UCSD-AML1 (cell line): ENCODE results near the gene UPF2.
"Not testable (repeated sequence)": the region's sequence is repeated elsewhere in the genome, so short reads cannot be mapped to it uniquely, and the experiment has no call there.

Experiments used
- DNase-seq: peaks from one replicate; lab custom pipeline; 2025; ENCODE audit not compliant: unreplicated experiment; lab: John Stamatoyannopoulos, UW

The UPF2 gene

DNA sequence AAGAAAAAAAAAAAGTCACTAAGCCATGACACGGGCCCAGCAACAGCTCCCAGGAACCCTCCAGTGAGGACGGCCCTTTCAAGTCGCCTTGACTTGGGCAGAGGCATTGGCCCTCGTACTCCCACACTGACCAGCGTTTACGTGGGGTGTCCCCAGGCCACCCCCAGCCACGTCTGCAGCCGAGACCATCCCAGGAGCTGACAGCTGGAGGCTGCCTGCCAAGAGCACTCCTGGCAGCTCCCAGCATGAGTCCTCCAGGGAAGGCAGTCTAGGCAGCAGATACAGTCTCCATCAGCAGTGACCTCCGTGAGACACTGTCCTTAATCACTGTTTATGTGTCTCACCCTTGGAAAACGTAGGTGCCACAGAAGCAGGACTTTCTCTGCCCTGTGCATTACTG lies 133.0 kb downstream of the UPF2 start:
- DNase-seq = no peak

DNA sequence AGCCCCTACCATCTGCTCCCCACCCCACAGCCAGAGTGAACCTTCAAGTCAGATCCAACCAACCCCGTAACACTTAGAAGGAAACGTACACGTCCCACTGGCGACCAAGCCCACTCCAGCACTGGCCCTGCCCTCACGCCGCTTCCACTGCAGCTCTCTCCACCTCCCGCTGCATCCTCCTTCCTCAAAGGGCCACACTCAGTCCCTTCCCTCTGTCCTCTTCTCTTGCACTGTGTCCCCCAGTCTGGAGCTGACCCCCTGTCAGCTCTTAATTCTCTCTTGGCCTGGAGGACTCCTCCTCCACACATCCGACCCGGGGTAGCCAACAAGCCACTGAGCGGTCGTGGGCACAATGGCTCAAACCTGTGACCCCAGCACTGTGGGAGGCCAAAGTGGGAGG lies 133.6 kb downstream of the UPF2 start:
- DNase-seq = no peak

- DNase-seq = no peak
Observed at GRCh38 chr10:11908536-11908935, 134.1 kb downstream of the UPF2 start.

- DNase-seq = no peak
Observed at GRCh38 chr10:11907914-11908313, 134.7 kb downstream of the UPF2 start.

- no peak for DNase-seq
Observed at GRCh38 chr10:11906714-11907113, 135.9 kb downstream of the UPF2 start.

GRCh38 chr10:11902646-11903045 lies 140.0 kb downstream of the UPF2 start:
- DNase-seq = no peak

- DNase-seq = peak; percentile 66
Observed at GRCh38 chr10:11901833-11902475, 140.7 kb downstream of the UPF2 start.

GRCh38 chr10:11901454-11901832 lies 141.2 kb downstream of the UPF2 start:
- no peak for DNase-seq

- DNase-seq = no peak
Observed at GRCh38 chr10:11901036-11901301, 141.6 kb downstream of the UPF2 start.

- DNase-seq = no peak
Observed at GRCh38 chr10:11899067-11899876, 143.3 kb downstream of the UPF2 start.

DNA sequence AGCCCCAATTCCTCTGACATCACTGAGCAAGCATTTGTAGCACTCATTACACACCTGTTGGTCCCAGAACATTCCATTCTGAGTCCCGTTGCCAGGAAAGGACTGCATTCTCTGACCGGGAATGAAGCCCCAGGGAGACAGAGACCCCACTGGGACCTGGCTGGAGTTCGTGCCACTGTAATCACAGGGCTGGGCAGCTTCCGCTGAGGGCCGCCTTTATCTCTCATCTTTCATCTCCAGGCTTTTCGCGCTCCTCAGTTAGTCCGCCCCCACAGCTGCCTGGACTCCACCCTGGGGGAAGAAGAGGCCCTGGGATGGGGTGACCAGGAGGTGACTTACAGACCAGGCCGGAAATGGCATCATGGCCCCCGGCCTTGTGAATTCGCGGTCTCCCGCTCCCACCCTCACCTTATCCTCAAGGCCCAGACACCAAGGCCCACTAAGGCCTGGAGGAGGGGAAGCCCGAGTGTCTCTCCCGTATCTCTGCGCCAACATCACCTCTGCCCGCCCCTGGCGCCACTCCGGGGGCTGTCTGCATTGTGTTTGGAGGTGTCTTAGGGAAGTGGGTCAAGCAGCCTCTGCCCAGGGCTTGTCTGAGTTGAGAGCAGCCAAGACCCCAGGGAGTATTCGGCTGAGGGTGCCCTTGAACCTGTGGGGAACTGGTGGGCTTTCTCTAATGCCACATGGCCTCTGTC lies 144.1 kb downstream of the UPF2 start:
- DNase-seq = no peak

DNA sequence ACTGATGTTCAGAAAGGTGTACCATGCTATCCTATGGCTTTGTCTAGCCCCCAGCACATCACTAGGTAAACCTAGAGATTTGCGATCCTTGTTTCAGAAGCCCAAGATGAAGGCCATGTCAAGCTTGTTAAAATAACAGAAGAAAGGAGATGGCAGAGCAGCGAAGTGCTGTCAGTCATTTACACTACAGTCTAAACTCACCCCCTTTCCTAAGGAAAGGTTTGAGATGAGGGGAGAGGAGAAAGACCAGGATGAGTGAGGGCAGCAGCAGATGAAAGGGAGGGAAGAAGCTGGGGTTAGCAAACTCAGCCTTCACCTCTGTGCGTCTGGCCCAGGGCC lies 144.6 kb downstream of the UPF2 start:
- no peak for DNase-seq

GRCh38 chr10:11896549-11897200 lies 145.9 kb downstream of the UPF2 start:
- DNase-seq = no peak

DNA sequence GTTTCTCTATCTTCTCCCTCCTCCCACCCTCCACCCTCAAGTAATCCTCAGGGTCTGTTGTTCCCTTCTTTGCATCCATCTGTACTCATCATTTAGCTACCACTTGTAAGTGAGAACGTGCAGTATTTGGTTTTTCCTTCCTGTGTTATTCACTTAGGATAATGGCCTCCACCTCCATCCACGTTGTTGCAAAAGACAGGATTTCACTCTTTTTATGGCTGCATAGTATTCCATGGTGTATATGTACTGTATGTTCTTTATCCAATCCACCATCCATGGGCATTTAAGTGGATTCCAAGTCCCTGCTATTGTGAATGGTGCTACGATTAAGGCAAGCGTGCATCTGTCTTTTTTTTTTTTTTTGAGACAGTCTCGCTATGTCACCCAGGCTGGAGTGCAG lies 147.0 kb downstream of the UPF2 start:
- no peak for DNase-seq

DNA sequence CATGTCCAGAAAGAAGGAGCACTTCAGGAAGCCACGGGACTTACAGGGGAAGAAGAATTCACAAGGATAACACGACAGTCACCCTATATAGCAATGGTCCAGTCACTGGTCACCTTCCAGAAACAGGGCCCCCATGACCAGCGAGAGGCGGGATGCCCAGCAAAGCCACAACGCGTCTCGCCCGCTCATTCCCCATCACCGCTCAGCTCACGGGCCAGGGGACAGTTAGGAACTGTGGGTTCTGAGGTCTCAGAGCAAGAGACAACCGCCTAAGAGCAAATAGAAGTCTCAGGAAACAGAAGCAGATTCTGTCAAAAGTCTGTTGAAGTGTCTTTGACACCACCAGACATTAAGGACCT lies 147.5 kb downstream of the UPF2 start:
- no peak for DNase-seq

- DNase-seq = peak; percentile 54
Observed at GRCh38 chr10:11894381-11895107, 148.1 kb downstream of the UPF2 start.

DNA sequence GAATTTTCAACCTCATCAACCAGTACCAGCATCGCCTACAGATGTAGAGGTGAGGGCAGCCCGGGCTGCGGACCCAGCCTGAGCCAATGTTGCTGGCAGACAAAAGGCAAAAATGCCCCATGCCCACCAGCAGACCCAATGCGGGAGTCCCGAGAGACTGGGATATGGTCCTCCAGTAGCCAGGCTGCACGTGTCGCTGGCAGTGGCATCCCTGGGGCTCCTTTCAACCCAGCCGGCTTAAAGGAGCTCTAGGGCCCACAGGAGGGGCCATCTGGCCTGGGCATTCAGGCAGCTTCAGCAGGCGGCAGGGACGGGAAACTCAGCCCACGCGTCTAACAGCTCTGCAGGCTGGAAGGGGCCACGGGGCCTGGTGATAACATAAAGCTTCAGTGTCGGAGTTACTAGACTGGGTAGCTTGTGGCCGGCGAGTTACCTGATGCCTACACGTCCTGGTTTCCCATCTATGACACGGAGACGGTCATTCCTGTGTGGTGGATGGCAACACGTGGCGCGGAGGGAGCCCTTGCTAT lies 148.8 kb downstream of the UPF2 start:
- DNase-seq = no peak

- DNase-seq = no peak
Observed at GRCh38 chr10:11891776-11892486, 150.7 kb downstream of the UPF2 start.

- not testable (repeated sequence) for DNase-seq
Observed at GRCh38 chr10:11889263-11889662, 153.3 kb downstream of the UPF2 start.

GRCh38 chr10:11887381-11888227 lies 155.0 kb downstream of the UPF2 start:
- DNase-seq = no peak
